Endothelial cell of umbilical vein (primary cell): ENCODE data around the gene PKP3. TPM values are rescaled to one million over a fixed set of nuclear protein-coding genes. Genes with fewer than 3 reads are reported as not detected.

ENCODE experiments used
- BruUV-seq: library from RNA; stranded (reverse); fragments of 400-500 nt; replicated peaks from 2 replicates; lab custom pipeline; 2021; lab: Mats Ljungman, UMichigan
- CTCF ChIA-PET: fragments of 300-600, 350-600 bp; sonication (Branson Sonifier 250); formaldehyde crosslinking; loops from one replicate; lab custom pipeline; 2021; ENCODE audit warnings: antibody characterized with exemption, inconsistent platforms; lab: Charles Lee
- POLR2A ChIA-PET: fragments of 300-600, 350-600 bp; sonication (Branson Sonifier 250); formaldehyde crosslinking; loops from one replicate; lab custom pipeline; 2021; ENCODE audit warnings: antibody characterized with exemption, inconsistent platforms; lab: Charles Lee
- DNase-seq: peaks from one replicate; pipeline ENCODE4 v3.0.0-alpha.2; 2011; ENCODE audit warnings: low read depth, low spot score
- FAIRE-seq: peaks from 2 replicates; lab custom pipeline; 2011; peaks lifted over from hg19 to GRCh38; lab: Jason Lieb, UNC
- H2AFZ ChIP-seq: 2 replicates; pipeline ENCODE4 v1.6.0; 2012; ENCODE audit warnings: low read depth, low read length, control low read depth, inconsistent platforms
- H3K27ac ChIP-seq: 2 replicates; pipeline ENCODE4 v1.5.1; 2011; ENCODE audit warnings: low read depth, mild to moderate bottlenecking, control low read depth, low read length, moderate library complexity; ENCODE audit not compliant: insufficient read depth
- H3K27me3 ChIP-seq, 2 experiments: 2 replicates each; pipeline versions ENCODE4 v1.6.0 to v1.6.1; 2011; ENCODE audit warnings: low read length in 2 of 2, mixed read lengths in 1 of 2; ENCODE audit not compliant: control insufficient read depth in 2 of 2, insufficient read depth in 2 of 2
- H3K36me3 ChIP-seq, 2 experiments: 2 replicates in 1 of 2; 3 replicates in 1 of 2; pipeline ENCODE4 v1.5.1; 2011; ENCODE audit warnings: low read length in 2 of 2, mild to moderate bottlenecking in 1 of 2, moderate library complexity in 1 of 2; ENCODE audit not compliant: control insufficient read depth in 2 of 2, insufficient read depth in 2 of 2; ENCODE audit errors: extremely low read depth in 1 of 2
- H3K4me1 ChIP-seq: 3 replicates; pipeline ENCODE4 v1.5.1; 2011; ENCODE audit warnings: mild to moderate bottlenecking, low read length; ENCODE audit not compliant: control insufficient read depth, insufficient read depth; ENCODE audit errors: extremely low read depth
- H3K4me2 ChIP-seq: 2 replicates; pipeline ENCODE4 v1.6.1; 2011; ENCODE audit warnings: low read length, control low read depth, mixed read lengths; ENCODE audit not compliant: insufficient read depth
- H3K4me3 ChIP-seq, 3 experiments: fragments of 200-600 bp in 1 of 3; sonication (generic), shearing (Covaris generic) in 1 of 3; replicated peaks in 1 of 3; 2 replicates each; pipeline ENCODE4 v1.5.1; 2011 to 2016; ENCODE audit warnings: control low read depth in 3 of 3, low read length in 3 of 3, mild to moderate bottlenecking in 2 of 3, inconsistent platforms in 1 of 3, low read depth in 1 of 3, moderate library complexity in 1 of 3; ENCODE audit not compliant: insufficient read depth in 1 of 3
- H3K79me2 ChIP-seq: 2 replicates; pipeline ENCODE4 v1.6.0; 2012; ENCODE audit warnings: low read length, inconsistent platforms; ENCODE audit not compliant: control insufficient read depth, insufficient read depth
- H3K9ac ChIP-seq: replicated peaks from 2 replicates; pipeline ENCODE3; 2011; ENCODE audit warnings: low read length, control low read depth; ENCODE audit not compliant: insufficient read depth; ENCODE audit errors: extremely low read depth
- H3K9me1 ChIP-seq: replicated peaks from 3 replicates; pipeline ENCODE4 v1.6.0; 2011; ENCODE audit warnings: mild to moderate bottlenecking, low read length; ENCODE audit not compliant: control insufficient read depth, insufficient read depth; ENCODE audit errors: extremely low read depth
- H3K9me3 ChIP-seq: replicated peaks from 2 replicates; pipeline ENCODE4 v1.5.1; 2012; ENCODE audit warnings: low read length, inconsistent platforms; ENCODE audit not compliant: control insufficient read depth, insufficient read depth
- H4K20me1 ChIP-seq: replicated peaks from 2 replicates; pipeline ENCODE3; 2011; ENCODE audit warnings: mild to moderate bottlenecking, low read length; ENCODE audit not compliant: control insufficient read depth, insufficient read depth; ENCODE audit errors: extremely low read depth
- EZH2 ChIP-seq: IDR thresholded peaks from 2 replicates; pipeline ENCODE4 v1.6.1; 2012; ENCODE audit warnings: borderline replicate concordance, low read depth, mild to moderate bottlenecking, moderate library complexity, low read length, inconsistent platforms; ENCODE audit not compliant: severe bottlenecking
- FOS ChIP-seq: IDR thresholded peaks from 2 replicates; pipeline ENCODE4 v1.6.1; 2011; ENCODE audit warnings: mild to moderate bottlenecking, low read length, moderate library complexity, borderline replicate concordance; ENCODE audit not compliant: insufficient read depth
- GATA2 ChIP-seq: IDR thresholded peaks from 2 replicates; pipeline ENCODE4 v1.7.0; 2011; ENCODE audit warnings: low read depth, mild to moderate bottlenecking, moderate library complexity, mixed read lengths, low read length; ENCODE audit not compliant: insufficient read length, insufficient read depth
- JUN ChIP-seq: IDR thresholded peaks from 2 replicates; pipeline ENCODE4 v1.6.1; 2011; ENCODE audit warnings: borderline replicate concordance, low read depth; ENCODE audit not compliant: insufficient read length, insufficient read depth
- MYC ChIP-seq: IDR thresholded peaks from one replicate; pipeline ENCODE4 v1.6.1; 2011; ENCODE audit warnings: mild to moderate bottlenecking, low read depth, low read length
- POLR2A ChIP-seq: IDR thresholded peaks from 2 replicates; pipeline ENCODE4 v1.6.1; 2012; ENCODE audit warnings: low read depth, mild to moderate bottlenecking, control low read depth, low read length
- POLR2AphosphoS5 ChIP-seq: IDR thresholded peaks from 2 replicates; pipeline ENCODE4 v1.6.1; 2012; ENCODE audit warnings: low read depth, mild to moderate bottlenecking, control low read depth, low read length, moderate library complexity; ENCODE audit not compliant: insufficient read depth
- dilution Hi-C: fragments of 300-500 bp; cut with MboI; formaldehyde crosslinking; loops from one replicate; pipeline ENCODE4 v1.15.0; 2019; ENCODE audit warnings: low sequenced_read_pairs; ENCODE audit not compliant: extremely low pct_ligation_motif_present
- intact Hi-C: fragments of 100-400 bp; cut with micrococcal nuclease; formaldehyde crosslinking; loops from one replicate; pipeline ENCODE4 v1.10.0; 2022
- polyA plus RNA-seq, 4 experiments: library from polyadenylated mRNA; depleted of rRNA in 3 of 4; stranded (reverse) in 3 of 4; unstranded in 1 of 4; fragments of >200 nt; gene quantifications; 2 replicates each; pipeline versions ENCODE4 v1.2.1 to v1.2.3, GENCODE V29; 2011 to 2012; ENCODE audit warnings: missing spikeins in 1 of 4
- total RNA-seq: library from RNA; stranded (reverse); gene quantifications from 2 replicates; pipeline ENCODE4 v1.2.3, GENCODE V29; 2021
- TF ChIP-seq, protein P1 (sequence below), 2 donors: IDR thresholded peaks; 1 replicate in 1 of 2; 2 replicates in 1 of 2; pipeline ENCODE4 v1.5.1; 2011; ENCODE audit warnings: low read length in 2 of 2, mild to moderate bottlenecking in 2 of 2, moderate library complexity in 2 of 2, control low read depth in 1 of 2, inconsistent platforms in 1 of 2, low read depth in 1 of 2; ENCODE audit not compliant: insufficient read depth in 1 of 2; ENCODE audit errors: extremely low read depth in 1 of 2
- TF ChIP-seq, protein P2 (sequence below): IDR thresholded peaks from 2 replicates; pipeline ENCODE4 v1.6.1; 2011; ENCODE audit not compliant: insufficient read depth, insufficient read length

PKP3 gene
- total and polyA plus RNA-seq, 2 donors (not counting 3 experiments of a cell fraction or from before 2014, with no cell fraction given) = 0.27 to 0.59 TPM

DNA sequence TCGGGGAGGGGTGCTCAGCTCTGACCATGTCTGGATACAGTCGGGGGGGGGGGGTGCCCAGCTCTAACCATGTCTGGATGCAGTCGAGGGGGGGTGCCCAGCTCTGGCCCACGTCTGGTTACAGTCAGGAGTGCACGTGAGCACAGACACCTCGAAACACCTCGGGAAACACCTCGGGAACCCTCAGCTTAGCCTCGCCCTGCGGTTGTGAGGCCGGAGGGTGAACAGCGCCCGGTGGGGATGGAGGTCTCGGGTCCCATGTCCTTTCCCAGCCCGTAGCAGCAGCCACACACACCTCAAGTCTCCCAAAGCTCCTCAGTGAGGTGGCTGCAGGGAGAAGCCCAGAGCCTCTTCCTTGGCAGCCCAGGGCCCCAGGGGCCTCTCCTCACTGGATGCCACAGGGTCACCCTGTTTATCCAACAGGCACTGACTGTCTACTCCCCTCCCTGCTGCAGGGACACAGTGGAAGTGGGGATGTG is 18.7 kb downstream of the PKP3 start:
- no TSS peak for BruUV-seq
- no peak for DNase-seq
- ChIA-PET POLR2A (no interaction called here), CTCF (interaction anchor here (0.8 to 3.9 kb wide), 2 partner anchors 35 to 50 kb away, joined by 3 to 32 read pairs; no protein-coding TSS in a partner anchor)
- Histone ChIP-seq H3K4me2 (no peak overlapping the region), H3K79me2 (no peaks in the 10 kb centered on the region), H3K9me1 (no peaks in the 10 kb centered on the region), H3K4me1 (peaks cover 21% of the 10 kb centered on the region), H3K9ac (no peak overlapping the region), H3K4me3 (no peak overlapping the region), H2AFZ (no peak overlapping the region), H3K27ac (no peak overlapping the region), H3K27me3 (no peaks in the 10 kb centered on the region), H4K20me1 (no peaks in the 10 kb centered on the region), H3K9me3 (no peaks in the 10 kb centered on the region), H3K36me3 (no peaks in the 10 kb centered on the region)
- intact Hi-C loops = no loop called here
- FAIRE-seq = no peak
- dilution Hi-C loops = no loop called here
- TF ChIP-seq POLR2AphosphoS5 (no peak), FOS (no peak), POLR2A (no peak), GATA2 (no peak), EZH2 (no peak), MYC (no peak), JUN (no peak)
- TF ChIP-seq, protein P1, sequence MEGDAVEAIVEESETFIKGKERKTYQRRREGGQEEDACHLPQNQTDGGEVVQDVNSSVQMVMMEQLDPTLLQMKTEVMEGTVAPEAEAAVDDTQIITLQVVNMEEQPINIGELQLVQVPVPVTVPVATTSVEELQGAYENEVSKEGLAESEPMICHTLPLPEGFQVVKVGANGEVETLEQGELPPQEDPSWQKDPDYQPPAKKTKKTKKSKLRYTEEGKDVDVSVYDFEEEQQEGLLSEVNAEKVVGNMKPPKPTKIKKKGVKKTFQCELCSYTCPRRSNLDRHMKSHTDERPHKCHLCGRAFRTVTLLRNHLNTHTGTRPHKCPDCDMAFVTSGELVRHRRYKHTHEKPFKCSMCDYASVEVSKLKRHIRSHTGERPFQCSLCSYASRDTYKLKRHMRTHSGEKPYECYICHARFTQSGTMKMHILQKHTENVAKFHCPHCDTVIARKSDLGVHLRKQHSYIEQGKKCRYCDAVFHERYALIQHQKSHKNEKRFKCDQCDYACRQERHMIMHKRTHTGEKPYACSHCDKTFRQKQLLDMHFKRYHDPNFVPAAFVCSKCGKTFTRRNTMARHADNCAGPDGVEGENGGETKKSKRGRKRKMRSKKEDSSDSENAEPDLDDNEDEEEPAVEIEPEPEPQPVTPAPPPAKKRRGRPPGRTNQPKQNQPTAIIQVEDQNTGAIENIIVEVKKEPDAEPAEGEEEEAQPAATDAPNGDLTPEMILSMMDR (IDR thresholded peaks at IDR 0.05; ENCODE audit: extremely low read depth in 1 of 2, insufficient read depth in 1 of 2, low read depth in 1 of 2, low read length in 2 of 2) = no peak
- TF ChIP-seq, protein P2, sequence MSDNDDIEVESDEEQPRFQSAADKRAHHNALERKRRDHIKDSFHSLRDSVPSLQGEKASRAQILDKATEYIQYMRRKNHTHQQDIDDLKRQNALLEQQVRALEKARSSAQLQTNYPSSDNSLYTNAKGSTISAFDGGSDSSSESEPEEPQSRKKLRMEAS = no peak
